ENCODE data around the gene FRS2. TPM values are rescaled to one million over a fixed set of nuclear protein-coding genes. Genes with fewer than 3 reads are reported as not detected.

FRS2 gene, protein sequence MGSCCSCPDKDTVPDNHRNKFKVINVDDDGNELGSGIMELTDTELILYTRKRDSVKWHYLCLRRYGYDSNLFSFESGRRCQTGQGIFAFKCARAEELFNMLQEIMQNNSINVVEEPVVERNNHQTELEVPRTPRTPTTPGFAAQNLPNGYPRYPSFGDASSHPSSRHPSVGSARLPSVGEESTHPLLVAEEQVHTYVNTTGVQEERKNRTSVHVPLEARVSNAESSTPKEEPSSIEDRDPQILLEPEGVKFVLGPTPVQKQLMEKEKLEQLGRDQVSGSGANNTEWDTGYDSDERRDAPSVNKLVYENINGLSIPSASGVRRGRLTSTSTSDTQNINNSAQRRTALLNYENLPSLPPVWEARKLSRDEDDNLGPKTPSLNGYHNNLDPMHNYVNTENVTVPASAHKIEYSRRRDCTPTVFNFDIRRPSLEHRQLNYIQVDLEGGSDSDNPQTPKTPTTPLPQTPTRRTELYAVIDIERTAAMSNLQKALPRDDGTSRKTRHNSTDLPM
- total RNA-seq (2022; extraction: Qiagen RNA extraction; ENCODE audit: low read depth) = 7.6 to 13.7 TPM (median 10.7 TPM) in 5 replicates

DNA sequence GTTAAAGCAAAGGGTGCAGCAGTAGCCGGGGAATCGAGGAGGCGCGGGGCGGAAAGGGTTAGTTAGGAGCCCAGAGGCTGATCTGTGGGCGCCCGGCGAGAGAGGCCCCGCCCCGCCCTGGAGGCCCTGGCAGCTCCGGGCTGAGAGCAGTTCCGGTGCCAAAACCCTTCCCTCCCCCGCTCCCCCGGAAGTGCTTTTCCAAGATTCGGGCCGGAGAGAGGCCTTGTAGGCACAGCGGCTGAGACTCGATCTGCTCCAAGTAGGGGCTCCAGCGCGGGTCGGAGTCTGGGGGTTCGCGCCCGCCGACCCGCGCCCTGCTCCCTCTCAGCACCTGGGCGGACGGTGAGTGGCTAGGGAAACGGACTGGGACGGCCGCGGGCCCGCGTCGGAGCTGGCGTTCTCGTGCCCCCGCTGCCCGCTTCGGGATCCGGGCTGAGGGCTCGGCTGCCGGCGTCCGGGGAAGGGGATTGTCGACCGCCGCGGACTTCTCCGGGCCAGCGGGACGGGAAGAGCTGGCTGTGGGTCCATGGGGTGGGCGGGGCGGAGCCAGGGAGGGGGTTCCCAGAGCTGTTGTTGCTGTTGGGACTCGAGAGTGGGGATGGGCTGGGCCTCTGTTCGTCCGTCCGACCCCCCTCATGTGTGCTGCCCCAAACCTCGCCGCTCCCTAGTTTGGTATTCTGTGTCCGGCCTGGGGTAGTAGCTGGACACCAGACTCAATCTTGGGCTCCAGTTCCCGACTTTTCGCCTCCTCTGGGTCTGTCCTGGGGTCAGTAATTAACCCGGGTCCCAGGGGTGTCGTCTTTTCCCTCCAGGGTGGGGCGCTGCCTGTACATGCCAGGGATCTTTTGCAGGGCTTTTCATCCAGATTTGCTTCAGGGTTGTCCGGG lies at the start of gene FRS2:
Gene FRS2 (plus strand): TSS at position 200 of the 887 bp plus-strand sequence. CDS start 98,643 bp downstream, outside the sequence.

DNA sequence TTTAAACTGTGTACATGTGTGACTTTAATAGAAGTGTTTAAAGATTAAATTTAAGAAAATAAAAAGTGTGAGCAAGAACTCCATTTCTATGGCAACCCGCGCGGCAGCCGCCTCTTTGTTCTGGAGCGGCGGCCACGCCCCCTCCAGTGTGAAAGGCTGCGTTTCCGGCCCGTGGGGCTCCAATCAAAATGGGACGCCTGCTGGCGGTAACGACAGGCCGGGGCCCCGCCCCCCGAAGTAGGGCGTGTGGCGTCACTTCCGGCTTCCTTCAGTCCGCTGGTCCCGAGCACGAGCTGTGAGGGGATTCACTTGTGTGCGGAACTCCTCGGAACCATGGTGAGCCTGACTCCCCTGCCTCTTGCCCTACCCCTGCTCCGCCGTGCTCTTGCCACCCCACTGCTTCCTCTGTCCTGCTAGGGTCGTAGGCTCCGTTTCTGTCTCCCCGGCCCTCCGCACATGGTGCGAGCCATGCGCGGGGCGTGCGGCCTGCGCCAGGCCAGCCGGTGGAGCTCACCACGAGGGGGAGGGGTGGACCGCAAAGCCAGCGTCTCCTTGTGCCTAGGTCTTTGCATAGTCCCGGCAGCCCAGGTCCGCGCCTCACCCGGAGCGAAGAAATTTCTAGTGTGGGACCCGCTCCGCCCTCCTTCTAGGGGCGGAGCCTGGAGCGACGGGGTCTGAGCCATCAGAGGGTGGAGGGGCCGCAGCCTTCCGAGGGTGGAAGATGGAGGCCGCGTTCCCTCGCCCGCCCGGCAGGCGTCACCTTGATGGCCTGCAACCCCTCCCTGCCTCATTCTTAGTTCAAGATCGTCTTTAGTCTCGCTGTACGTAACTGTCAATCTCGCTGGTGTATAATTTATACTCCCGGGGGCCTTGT lies 115.2 kb downstream of the FRS2 start, which contains the start of gene CCT2:
Gene CCT2 (plus strand): TSS at position 271 of the 874 bp plus-strand sequence. CDS start 63 bp downstream, at position 334.

DNA sequence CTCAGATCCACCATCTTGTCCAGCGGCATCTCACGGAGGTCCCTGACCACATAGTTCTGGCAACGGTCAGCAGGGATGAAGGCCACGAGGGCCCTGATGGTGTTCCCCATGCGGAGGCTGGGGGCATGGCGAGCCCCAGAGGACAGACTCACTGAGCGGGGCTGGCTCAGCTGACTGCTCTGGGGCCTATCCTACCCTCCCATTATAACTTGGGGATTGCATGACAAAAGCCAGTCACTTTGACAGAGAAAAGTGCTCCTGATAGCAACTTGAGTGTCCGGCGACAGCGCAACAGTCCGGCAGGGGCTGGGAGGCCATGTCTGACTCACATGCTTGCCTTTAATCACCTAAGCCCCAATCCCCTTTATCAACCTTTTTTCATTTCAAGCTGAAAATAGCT lies 140.5 kb downstream of the FRS2 start, which contains the start of gene LRRC10:
Gene LRRC10 (minus strand): TSS at position 179 of the 400 bp plus-strand sequence. CDS start 69 bp downstream, at position 110.

Other genes with a start within 250 kb of the FRS2 start
- gene CPSF6, start 230.8 kb upstream of the FRS2 start, total RNA-seq (2022; extraction: Qiagen RNA extraction; ENCODE audit: low read depth) = 58.5 to 67.8 TPM (median 64.2 TPM) in 5 replicates
- 0.34 to 2.5 TPM (median 1.7 TPM) in 4 of 5 replicates, not detected in the other for gene LYZ, start 122.0 kb upstream of the FRS2 start, total RNA-seq (2022; extraction: Qiagen RNA extraction; ENCODE audit: low read depth)
- gene YEATS4, start 110.6 kb upstream of the FRS2 start, total RNA-seq (2022; extraction: Qiagen RNA extraction; ENCODE audit: low read depth) = 33.4 to 38.0 TPM (median 34.9 TPM) in 5 replicates
- 263 to 400 TPM (median 294 TPM) in 5 replicates for gene CCT2, start 115.1 kb downstream of the FRS2 start, total RNA-seq (2022; extraction: Qiagen RNA extraction; ENCODE audit: low read depth)
- gene LRRC10, start 140.5 kb downstream of the FRS2 start, total RNA-seq (2022; extraction: Qiagen RNA extraction; ENCODE audit: low read depth) = not detected in 5 replicates
- 0.63 to 1.8 TPM (median 1.1 TPM) in 5 replicates for gene BEST3, start 228.9 kb downstream of the FRS2 start, total RNA-seq (2022; extraction: Qiagen RNA extraction; ENCODE audit: low read depth)

Data from A549 treated with ZK216348 at 1 μM for 4 hours (cell line).